ENCODE data around the gene INHBB. TPM values are rescaled to one million over a fixed set of nuclear protein-coding genes. Genes with fewer than 3 reads are reported as not detected.

The INHBB gene
- total RNA-seq, 1 donor from 2014 or later, result not detected

- no peak for DNase-seq (ENCODE audit: low spot score, unreplicated experiment)
- peaks cover 3% of the 10 kb centered on the region for H3K4me1 Mint-ChIP-seq (ENCODE audit: low read depth)
- no peaks in the 10 kb centered on the region for H3K9me3 Mint-ChIP-seq (ENCODE audit: low read depth)
- no peaks in the 10 kb centered on the region for H3K36me3 Mint-ChIP-seq (ENCODE audit: insufficient read depth)
- no peak for TF ChIP-seq CTCF (IDR thresholded peaks at IDR 0.05; ENCODE audit: unreplicated experiment)
- H3K4me3 Mint-ChIP-seq (ENCODE audit: low read depth), result no peak overlapping the region
- H3K27ac Mint-ChIP-seq, result no peak overlapping the region
- peaks cover 46% of the 10 kb centered on the region for H3K27me3 Mint-ChIP-seq
Measured at GRCh38 chr2:120322329-120322728, 23.6 kb upstream of the INHBB start.

GRCh38 chr2:120323214-120323613 is 22.7 kb upstream of the INHBB start:
- no peak for TF ChIP-seq CTCF (IDR thresholded peaks at IDR 0.05; ENCODE audit: unreplicated experiment)
- Mint-ChIP-seq H3K36me3 (ENCODE audit: insufficient read depth) (no peaks in the 10 kb centered on the region), H3K4me1 (ENCODE audit: low read depth) (peaks cover 3% of the 10 kb centered on the region), H3K9me3 (ENCODE audit: low read depth) (no peaks in the 10 kb centered on the region), H3K27me3 (peaks cover 48% of the 10 kb centered on the region), H3K27ac (no peak overlapping the region), H3K4me3 (ENCODE audit: low read depth) (no peak overlapping the region)
- DNase-seq (ENCODE audit: low spot score, unreplicated experiment), result no peak

- Mint-ChIP-seq H3K27me3 (peaks cover 50% of the 10 kb centered on the region), H3K36me3 (ENCODE audit: insufficient read depth) (no peaks in the 10 kb centered on the region), H3K4me1 (ENCODE audit: low read depth) (peaks cover 2% of the 10 kb centered on the region), H3K4me3 (ENCODE audit: low read depth) (no peak overlapping the region), H3K9me3 (ENCODE audit: low read depth) (no peaks in the 10 kb centered on the region), H3K27ac (no peak overlapping the region)
- TF ChIP-seq CTCF (IDR thresholded peaks at IDR 0.05; ENCODE audit: unreplicated experiment), result no peak
- DNase-seq (ENCODE audit: low spot score, unreplicated experiment), result no peak
Measured at GRCh38 chr2:120323807-120324399, 22.0 kb upstream of the INHBB start.

GRCh38 chr2:120324933-120325332 is 21.0 kb upstream of the INHBB start:
- H3K27ac Mint-ChIP-seq, result no peak overlapping the region
- H3K27me3 Mint-ChIP-seq, result peaks cover 52% of the 10 kb centered on the region
- DNase-seq (ENCODE audit: low spot score, unreplicated experiment), result no peak
- H3K4me3 Mint-ChIP-seq (ENCODE audit: low read depth), result no peak overlapping the region
- no peaks in the 10 kb centered on the region for H3K4me1 Mint-ChIP-seq (ENCODE audit: low read depth)
- H3K9me3 Mint-ChIP-seq (ENCODE audit: low read depth), result no peaks in the 10 kb centered on the region
- H3K36me3 Mint-ChIP-seq (ENCODE audit: insufficient read depth), result no peaks in the 10 kb centered on the region
- no peak for TF ChIP-seq CTCF (IDR thresholded peaks at IDR 0.05; ENCODE audit: unreplicated experiment)

- H3K4me1 Mint-ChIP-seq (ENCODE audit: low read depth), result no peaks in the 10 kb centered on the region
- no peaks in the 10 kb centered on the region for H3K36me3 Mint-ChIP-seq (ENCODE audit: insufficient read depth)
- peaks cover 53% of the 10 kb centered on the region for H3K27me3 Mint-ChIP-seq
- no peak overlapping the region for H3K27ac Mint-ChIP-seq
- TF ChIP-seq CTCF (IDR thresholded peaks at IDR 0.05; ENCODE audit: unreplicated experiment), result no peak
- no peaks in the 10 kb centered on the region for H3K9me3 Mint-ChIP-seq (ENCODE audit: low read depth)
- H3K4me3 Mint-ChIP-seq (ENCODE audit: low read depth), result no peak overlapping the region
- no peak for DNase-seq (ENCODE audit: low spot score, unreplicated experiment)
Measured at GRCh38 chr2:120326066-120326465, 19.9 kb upstream of the INHBB start.
